HT1080 (cell line): Measurements from ENCODE around the gene SERTM2. TPM values are rescaled to one million over a fixed set of nuclear protein-coding genes. Genes with fewer than 3 reads are reported as not detected.
A peak's percentile ranks its signal among the peaks of the same experiment; 100 is the strongest.

ENCODE experiments used
- DNase-seq: peaks from one replicate; pipeline ENCODE4 v3.0.0-alpha.2; 2015; ENCODE audit warnings: low read depth
- total RNA-seq: library from RNA; depleted of rRNA; stranded (reverse); fragments of >200 nt; shearing (Covaris generic); gene quantifications from 2 replicates; pipeline ENCODE4 v1.2.3, GENCODE V29; 2014; rRNA removed

The SERTM2 gene
- total RNA-seq, 1 experiment from 2014 or later: not detected

DNA sequence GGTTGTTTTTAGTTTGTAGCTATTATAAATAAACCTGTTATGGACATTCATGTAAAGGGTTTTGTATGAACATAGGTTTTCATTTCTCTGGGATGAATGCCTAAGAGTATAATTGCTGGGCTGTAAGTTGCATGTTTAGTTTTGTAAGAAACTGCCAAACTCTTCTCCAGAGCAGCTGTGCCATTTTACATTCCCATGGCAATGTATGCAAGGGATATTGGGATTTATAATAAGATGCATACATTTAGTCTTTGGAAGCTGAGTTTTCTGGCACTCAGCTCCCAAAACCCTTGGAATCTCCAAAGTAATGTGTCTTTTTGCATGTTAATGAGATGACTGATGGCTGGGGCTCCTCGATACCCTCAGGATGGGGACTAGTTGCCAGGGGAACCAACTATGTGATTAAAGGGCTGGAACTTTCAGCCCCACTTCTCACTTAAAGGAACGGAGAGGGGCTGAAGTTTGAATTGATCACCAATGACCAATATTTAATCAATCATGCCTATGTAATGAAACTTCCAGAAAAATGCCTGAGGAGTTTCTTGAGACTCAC is 44.0 kb downstream of the SERTM2 start:
- DNase-seq: no peak

GRCh38 chrX:111560801-111561200 is 49.4 kb downstream of the SERTM2 start:
- DNase-seq: no peak

- no peak for DNase-seq
Measured at GRCh38 chrX:111561851-111562250, 50.4 kb downstream of the SERTM2 start.

- DNase-seq: no peak
Measured at GRCh38 chrX:111567542-111568255, 56.3 kb downstream of the SERTM2 start.

DNA sequence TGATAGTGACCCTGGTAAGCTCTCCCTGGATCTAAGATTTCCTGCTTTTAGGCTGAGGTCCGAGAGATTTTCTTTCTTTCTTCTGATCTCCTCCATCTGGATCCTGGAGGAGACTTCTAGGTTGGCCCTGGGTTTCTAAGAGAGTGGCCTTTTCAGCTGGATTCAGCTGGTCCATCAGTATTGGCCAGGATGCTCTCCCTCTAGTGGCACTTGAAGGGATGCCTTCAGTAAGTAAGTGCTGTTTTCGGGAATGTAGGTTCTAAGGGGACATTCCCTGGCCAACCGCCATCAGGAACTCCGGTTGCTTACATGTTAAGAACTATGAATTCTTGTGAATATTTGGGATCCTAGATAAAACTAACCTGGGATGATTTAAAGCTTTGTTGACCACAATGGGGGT is 56.9 kb downstream of the SERTM2 start:
- peak; percentile 3 for DNase-seq

DNA sequence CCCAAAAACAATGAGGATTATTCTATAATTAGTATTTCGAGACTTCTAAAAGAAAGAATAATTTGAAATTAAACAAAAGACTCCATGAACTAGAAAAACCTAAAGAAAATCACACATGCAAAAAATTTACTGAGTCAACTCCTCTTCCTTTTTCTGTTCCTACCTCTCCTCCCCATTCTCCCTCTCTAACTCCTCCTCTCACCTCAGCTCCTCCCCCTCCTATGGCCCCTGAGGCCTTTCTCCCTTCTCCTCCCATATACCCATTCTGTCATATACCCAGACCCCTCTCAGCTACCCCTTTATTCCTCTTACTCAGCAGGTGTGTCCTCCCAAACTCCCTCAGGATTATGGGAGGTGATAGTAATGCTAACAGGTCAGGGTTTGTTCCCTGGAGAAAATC is 57.4 kb downstream of the SERTM2 start:
- no peak for DNase-seq

Other genes starting within 250 kb of the SERTM2 start
- not detected in 2 replicates for gene CAPN6, start 241.2 kb upstream of the SERTM2 start, total RNA-seq
- not detected in 2 replicates for gene DCX, start 99.5 kb upstream of the SERTM2 start, total RNA-seq
- 29.9 and 57.1 TPM in 2 replicates for gene ALG13, start 169.5 kb downstream of the SERTM2 start, total RNA-seq